ENCODE measurements around the gene CCDC92.

Gene CCDC92

GRCh38 chr12:123907726-123908476 lies 64.7 kb downstream of the CCDC92 start:
- no peak for DNase-seq

- no peak for DNase-seq
Measured at GRCh38 chr12:123906711-123907420, 65.8 kb downstream of the CCDC92 start.

- DNase-seq: no peak
Measured at GRCh38 chr12:123905319-123905925, 67.2 kb downstream of the CCDC92 start.

- no peak for DNase-seq
Measured at GRCh38 chr12:123903301-123904065, 69.1 kb downstream of the CCDC92 start.

GRCh38 chr12:123902821-123903220 lies 69.8 kb downstream of the CCDC92 start:
- DNase-seq: no peak

GRCh38 chr12:123900871-123901376 lies 71.7 kb downstream of the CCDC92 start:
- DNase-seq: no peak

- DNase-seq: no peak
Measured at GRCh38 chr12:123899368-123899767, 73.3 kb downstream of the CCDC92 start.

- no peak for DNase-seq
Measured at GRCh38 chr12:123898673-123899072, 74.0 kb downstream of the CCDC92 start.

GRCh38 chr12:123897221-123897620 lies 75.4 kb downstream of the CCDC92 start:
- no peak for DNase-seq

GRCh38 chr12:123896767-123897166 lies 75.9 kb downstream of the CCDC92 start:
- DNase-seq: no peak

- DNase-seq: no peak
Measured at GRCh38 chr12:123895451-123895850, 77.2 kb downstream of the CCDC92 start.

- DNase-seq: no peak
Measured at GRCh38 chr12:123894823-123895345, 77.7 kb downstream of the CCDC92 start.

GRCh38 chr12:123893276-123893675 lies 79.4 kb downstream of the CCDC92 start:
- DNase-seq: no peak

- DNase-seq: no peak
Measured at GRCh38 chr12:123892853-123893252, 79.8 kb downstream of the CCDC92 start.

GRCh38 chr12:123892180-123892559 lies 80.5 kb downstream of the CCDC92 start:
- no peak for DNase-seq

- DNase-seq: no peak
Measured at GRCh38 chr12:123891516-123892179, 81.0 kb downstream of the CCDC92 start.

- DNase-seq: no peak
Measured at GRCh38 chr12:123891011-123891410, 81.6 kb downstream of the CCDC92 start.

- no peak for DNase-seq
Measured at GRCh38 chr12:123890536-123890902, 82.1 kb downstream of the CCDC92 start.

- no peak for DNase-seq
Measured at GRCh38 chr12:123889848-123890535, 82.6 kb downstream of the CCDC92 start.

GRCh38 chr12:123888989-123889388 lies 83.6 kb downstream of the CCDC92 start:
- DNase-seq: no peak

GRCh38 chr12:123886931-123887582 lies 85.6 kb downstream of the CCDC92 start:
- DNase-seq: no peak
